ENCODE data around the gene HMGCR. TPM values are rescaled to one million over a fixed set of nuclear protein-coding genes. Genes with fewer than 3 reads are reported as not detected.

The HMGCR gene
- total and polyA plus RNA-seq, 2 experiments from 2014 or later = 72.2 to 331 TPM

DNA sequence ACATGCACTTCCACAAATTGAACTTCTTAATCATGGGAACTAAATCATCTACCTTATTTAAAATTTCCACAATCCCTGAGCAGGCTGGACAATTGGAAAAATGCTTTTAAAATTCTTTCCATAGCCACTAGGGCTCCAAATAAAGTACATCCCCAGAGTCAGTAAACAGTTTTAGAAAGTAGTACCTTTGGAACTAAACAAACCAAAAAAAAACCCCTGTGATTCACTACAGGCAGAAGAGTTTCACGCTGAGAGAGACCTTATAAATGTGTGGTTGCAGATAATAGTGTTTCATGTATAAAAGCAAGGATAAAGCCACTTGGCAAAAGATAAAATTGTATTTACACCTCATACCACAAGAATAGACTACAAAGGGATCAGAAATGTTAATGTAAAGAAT is 11.8 kb upstream of the HMGCR start:
- Histone ChIP-seq H3K4me3 (no peak overlapping the region), H3K9me2 (ENCODE audit: insufficient read depth) (no peaks in the 10 kb centered on the region), H2AFZ (peak overlapping the region; percentile 21; the same call in 1 of the 2 replicates), H3K4me2 (no peak overlapping the region), H4K20me1 (replicated peaks; ENCODE audit: insufficient read depth) (no peaks in the 10 kb centered on the region), H3K4me1 (ENCODE audit: insufficient read depth) (no peaks in the 10 kb centered on the region), H3K27me3 (ENCODE audit: insufficient read depth) (no peaks in the 10 kb centered on the region), H3K36me3 (ENCODE audit: insufficient read depth) (no peaks in the 10 kb centered on the region), H3K79me2 (replicated peaks; ENCODE audit: insufficient read depth) (no peaks in the 10 kb centered on the region), H3K27ac (ENCODE audit: low read depth) (no peak overlapping the region), H3F3A (replicated peaks; ENCODE audit: low read depth) (no peaks in the 10 kb centered on the region)
- ATAC-seq (no peak), DNase-seq (ENCODE audit: low spot score) (no peak)
- Mint-ChIP-seq H3K4me3 (no peak overlapping the region), H3K9me3 (no peaks in the 10 kb centered on the region), H3K27ac (no peak overlapping the region), H3K36me3 (ENCODE audit: low read depth) (no peaks in the 10 kb centered on the region), H3K4me1 (peaks cover 17% of the 10 kb centered on the region), H3K27me3 (ENCODE audit: insufficient read depth, low read depth, poor library complexity) (peaks cover 5% of the 10 kb centered on the region)
- TF ChIP-seq ZNF114 (CRISPR knock-in tag; IDR thresholded peaks at IDR 0.05) (no peak), ZNF462 (CRISPR knock-in tag; IDR thresholded peaks at IDR 0.05) (no peak), EZH2phosphoT487 (IDR thresholded peaks at IDR 0.05; ENCODE audit: unreplicated experiment) (no peak), CREB1 (CRISPR knock-in tag; IDR thresholded peaks at IDR 0.05; ENCODE audit: low read depth) (no peak), ETS1 (IDR thresholded peaks at IDR 0.05) (no peak), REST (IDR thresholded peaks at IDR 0.05; ENCODE audit: unreplicated experiment) (no peak), NANOG (IDR thresholded peaks at IDR 0.05; ENCODE audit: borderline replicate concordance) (no peak), ZNF331 (CRISPR knock-in tag; IDR thresholded peaks at IDR 0.05; ENCODE audit: low read depth) (no peak), JUNB (IDR thresholded peaks at IDR 0.05; ENCODE audit: unreplicated experiment) (no peak), STAT1 (IDR thresholded peaks at IDR 0.05; ENCODE audit: unreplicated experiment) (no peak), EZH2 (IDR thresholded peaks at IDR 0.05; ENCODE audit: low read depth, unreplicated experiment) (no peak), POLR2AphosphoS5 (IDR thresholded peaks at IDR 0.05; ENCODE audit: low read depth) (no peak)
- TF ChIP-seq, protein P1, sequence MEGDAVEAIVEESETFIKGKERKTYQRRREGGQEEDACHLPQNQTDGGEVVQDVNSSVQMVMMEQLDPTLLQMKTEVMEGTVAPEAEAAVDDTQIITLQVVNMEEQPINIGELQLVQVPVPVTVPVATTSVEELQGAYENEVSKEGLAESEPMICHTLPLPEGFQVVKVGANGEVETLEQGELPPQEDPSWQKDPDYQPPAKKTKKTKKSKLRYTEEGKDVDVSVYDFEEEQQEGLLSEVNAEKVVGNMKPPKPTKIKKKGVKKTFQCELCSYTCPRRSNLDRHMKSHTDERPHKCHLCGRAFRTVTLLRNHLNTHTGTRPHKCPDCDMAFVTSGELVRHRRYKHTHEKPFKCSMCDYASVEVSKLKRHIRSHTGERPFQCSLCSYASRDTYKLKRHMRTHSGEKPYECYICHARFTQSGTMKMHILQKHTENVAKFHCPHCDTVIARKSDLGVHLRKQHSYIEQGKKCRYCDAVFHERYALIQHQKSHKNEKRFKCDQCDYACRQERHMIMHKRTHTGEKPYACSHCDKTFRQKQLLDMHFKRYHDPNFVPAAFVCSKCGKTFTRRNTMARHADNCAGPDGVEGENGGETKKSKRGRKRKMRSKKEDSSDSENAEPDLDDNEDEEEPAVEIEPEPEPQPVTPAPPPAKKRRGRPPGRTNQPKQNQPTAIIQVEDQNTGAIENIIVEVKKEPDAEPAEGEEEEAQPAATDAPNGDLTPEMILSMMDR (conservative IDR thresholded peaks at IDR 0.05; ENCODE audit: low read depth in 2 of 2) = no peak

Data from GM23338 (cell line).